NCI-H748 (cell line): ENCODE measurements around the gene GAL3ST1.

Experiments used
- DNase-seq: peaks from one replicate; lab custom pipeline; 2025; ENCODE audit not compliant: unreplicated experiment; lab: John Stamatoyannopoulos, UW

The GAL3ST1 gene

DNA sequence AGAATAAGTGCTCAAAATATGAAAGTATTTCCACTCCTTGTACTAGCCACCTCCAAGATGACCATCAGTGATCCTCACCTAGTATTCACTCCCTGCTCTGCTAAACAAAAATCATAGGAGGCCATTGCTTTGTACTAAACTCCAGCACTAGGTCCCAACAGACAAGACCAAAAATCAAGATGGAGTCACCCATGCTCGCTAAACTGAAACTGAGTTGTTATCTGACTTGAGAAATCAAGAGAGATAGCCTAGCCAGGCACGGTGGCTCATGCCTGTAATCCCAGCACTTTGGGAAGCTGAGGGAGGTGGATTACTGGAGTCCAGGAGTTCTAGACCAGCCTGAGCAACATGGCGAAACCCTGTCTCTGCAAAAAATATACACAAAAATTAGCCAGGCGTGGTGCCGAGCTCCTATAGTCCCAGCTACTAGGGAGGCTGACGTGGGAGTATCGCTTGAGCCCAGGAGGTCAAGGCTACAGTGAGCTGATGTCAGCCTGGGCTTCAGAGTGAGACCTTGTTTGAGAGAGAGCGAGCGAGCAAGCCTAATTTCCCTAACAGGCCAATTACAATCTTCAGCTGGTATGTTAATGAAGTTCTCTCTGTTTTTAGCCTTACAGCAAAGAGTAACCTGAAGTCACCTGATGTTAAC is 37.3 kb downstream of the GAL3ST1 start:
- DNase-seq, result no peak

DNA sequence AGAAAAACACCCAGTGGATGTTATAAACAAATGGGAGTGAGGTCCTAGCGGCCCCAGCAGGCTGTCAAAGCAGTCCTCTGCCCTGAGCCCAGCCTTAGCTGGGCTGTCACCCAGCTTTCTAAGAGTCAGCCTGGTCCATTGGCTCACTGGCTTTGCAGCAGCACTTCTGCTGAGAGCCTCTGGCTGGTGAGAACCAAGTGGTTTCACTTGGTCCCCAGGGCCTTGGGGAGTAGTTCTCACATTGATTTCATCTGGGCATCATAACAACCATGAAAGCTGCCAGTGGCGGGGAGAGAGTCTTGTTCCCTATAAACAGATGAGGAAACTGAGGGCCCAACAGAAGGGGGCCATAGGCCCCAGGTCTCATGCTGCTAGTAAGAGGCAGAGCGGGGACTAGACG is 39.3 kb downstream of the GAL3ST1 start:
- DNase-seq, result no peak

DNA sequence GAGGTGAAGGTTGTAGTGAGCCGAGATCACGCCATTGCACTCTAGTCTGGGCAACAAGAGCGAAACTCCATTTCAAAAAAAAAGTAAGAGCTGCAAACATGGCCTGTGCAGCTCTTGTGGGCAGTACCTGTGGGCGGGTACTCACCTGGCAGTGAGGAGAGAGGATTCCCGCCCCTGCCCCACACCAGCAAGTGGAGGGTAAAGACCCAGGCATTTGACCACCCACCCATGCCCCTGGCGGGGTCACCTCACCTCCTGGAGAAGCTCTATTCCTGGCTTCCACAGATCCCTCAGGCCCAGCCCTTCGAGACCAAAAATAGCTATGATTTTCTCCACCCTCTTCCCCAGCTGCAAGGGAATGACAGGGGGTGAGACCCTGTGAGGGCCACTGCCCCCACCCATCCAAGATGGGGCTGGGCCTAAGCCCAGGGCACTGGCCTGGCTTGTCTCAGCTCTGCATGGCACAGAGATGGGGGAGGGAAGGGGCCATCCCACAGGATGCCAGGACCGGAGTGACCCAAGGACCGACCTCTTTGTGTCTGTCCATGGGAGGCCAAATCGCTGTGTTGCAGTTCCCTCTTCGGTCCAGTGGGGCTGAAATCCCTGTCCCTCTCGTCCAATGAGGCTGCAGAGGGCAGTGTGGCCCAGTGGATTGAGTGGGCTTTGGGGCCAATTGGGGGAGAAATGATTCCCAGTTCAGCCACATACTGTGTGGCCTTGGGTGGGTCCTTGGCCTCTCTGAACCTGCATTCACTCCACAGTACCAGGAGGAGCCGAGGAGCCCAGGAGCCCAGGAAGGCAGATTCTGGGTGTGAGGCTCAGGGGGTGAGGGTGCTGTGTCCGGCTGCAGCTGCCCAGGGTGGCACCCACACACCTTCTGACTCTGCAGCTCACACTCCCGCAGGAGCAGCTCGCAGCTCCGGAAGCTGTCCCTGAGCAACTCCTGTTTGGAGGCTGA is 42.5 kb downstream of the GAL3ST1 start:
- no peak for DNase-seq

DNA sequence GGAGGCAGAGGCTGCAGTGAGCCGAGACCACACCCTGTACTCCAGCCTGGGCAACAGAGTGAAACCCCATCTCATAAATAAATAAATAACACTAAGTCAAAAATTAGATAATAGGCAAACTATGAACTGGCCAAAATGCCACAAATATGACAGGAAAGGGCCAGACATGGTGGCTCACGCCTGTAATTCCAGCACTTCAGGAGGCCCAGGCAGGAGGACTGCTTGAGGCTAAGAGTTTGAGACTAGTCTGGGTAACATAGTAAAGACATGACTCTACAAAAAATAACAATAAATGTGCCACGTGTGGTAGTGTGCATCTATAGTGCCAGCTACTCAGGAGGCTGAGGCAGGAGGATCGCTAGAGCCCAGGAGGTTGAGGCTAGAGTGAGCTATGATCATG is 47.8 kb downstream of the GAL3ST1 start:
- no peak for DNase-seq

DNA sequence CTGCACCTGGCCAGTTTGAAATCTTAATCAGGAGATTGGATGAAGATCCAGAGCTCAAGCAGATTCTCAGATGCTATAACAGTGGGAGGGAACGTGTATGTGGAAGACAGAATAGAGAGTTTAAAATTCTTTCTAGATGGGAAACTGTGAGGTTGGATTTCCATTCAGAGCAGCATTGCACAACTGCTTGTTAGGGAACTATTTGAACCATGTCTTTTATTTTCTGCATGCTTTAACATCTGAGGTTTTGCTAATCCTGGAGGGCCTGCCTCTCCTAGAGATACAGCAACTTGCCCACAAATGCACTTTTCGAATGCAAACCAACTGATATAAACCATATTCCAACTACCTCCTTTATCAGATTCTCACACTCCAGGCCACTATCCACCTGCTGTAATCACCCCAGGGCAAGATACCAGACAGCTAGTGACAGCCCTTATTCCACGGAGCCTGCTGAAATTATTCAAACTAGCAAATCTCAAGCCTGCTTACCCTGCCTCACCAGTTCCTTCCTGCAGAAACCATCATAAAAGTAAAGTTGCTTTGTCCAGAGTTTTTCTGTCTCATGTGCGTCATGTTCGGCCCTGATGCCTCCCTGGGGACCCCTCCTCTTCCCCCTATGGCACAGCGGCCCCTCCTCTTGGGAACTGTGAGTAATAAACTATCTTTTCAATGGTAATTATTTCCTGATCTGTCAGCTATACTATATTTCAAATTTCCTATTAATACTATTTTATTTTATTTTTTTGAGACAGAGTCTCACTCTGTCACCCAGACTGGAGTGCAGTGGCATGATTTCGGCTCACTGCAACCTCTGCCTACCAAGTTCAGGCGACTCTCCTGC is 50.6 kb downstream of the GAL3ST1 start:
- DNase-seq, result no peak

DNA sequence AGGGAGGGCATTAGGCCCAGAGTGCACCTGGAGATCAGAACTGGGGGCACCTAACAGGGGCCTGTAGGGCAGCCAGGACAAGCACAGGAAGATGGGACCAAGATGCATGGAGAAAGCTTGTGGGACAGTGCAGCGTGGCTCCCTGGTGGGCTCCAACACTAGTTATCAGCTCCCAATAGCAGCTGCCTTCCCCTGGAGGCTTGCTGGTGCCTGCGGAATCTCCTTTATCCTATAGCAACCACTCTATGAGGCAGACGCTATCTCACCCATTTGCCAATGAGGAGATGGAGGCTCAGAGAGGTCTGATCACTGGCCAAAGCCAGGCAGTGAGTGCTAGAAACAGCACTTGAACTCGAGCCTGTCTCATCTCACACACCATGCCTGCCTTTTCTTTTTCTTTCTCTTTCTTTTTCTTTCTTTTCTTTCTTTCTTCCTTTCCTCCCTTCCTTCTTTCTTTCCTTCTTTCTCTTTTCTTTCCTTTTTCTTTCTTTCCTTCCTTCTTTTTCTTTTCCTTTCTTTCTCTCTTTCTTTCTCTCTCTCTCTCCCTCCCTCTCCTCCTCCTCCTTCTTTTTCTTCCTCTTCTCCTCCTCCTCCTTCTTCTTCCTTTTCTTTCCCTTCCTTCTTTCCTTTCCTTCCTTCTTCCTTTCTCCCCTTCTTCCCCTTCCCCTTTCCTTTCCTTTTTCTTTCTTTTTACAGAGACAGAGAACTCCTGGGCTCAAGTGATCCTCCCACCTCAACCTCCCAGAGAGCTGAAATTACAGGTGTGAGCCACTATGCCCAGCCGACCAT is 52.9 kb downstream of the GAL3ST1 start:
- no peak for DNase-seq

DNA sequence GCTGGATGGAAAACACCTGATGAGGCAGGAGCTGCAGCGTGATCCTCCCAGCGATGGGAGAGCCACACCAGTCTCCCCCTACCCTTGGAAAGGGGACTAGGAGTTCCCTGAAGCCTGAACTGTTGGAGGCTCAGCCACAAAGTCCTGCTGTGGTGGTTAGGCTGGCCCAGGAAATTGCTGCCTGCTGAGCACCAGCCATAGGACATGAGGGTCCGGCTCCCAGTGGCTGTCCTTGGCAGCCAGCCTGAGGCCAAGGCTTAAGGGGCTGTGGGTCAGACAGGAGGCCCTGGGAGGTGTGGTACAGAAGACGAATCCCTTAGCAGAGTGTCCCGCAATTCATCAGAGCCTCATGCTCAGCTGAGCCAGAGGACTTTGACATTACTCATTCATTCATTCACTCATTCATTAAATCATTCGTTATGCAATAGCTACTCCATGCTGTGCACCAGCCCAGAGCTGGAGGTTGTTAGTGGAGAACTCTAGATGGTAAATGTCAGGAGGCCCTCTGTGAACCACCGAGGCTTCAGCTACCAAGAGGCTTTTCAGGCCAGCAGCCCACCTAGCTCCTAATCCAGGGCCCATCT is 54.5 kb downstream of the GAL3ST1 start:
- DNase-seq, result no peak

DNA sequence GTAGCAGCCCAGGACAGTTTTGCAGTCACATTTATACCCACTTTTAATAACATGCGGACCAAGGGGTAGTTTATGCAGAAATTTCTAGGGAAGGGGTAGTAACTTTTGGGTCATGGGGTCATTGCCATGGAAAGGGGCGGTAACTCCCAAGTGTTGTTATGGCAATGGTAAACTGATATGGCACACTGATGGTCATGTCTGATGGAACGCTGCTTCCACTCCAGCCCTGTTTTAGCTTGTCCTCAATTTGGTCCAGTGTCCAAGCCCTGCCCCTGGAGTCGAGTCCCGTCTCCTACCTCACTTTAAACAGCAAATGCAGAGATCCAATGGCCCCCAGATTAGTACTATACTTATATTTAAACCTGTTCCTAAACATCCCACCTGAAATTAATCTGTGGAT is 57.7 kb downstream of the GAL3ST1 start:
- DNase-seq, result no peak

DNA sequence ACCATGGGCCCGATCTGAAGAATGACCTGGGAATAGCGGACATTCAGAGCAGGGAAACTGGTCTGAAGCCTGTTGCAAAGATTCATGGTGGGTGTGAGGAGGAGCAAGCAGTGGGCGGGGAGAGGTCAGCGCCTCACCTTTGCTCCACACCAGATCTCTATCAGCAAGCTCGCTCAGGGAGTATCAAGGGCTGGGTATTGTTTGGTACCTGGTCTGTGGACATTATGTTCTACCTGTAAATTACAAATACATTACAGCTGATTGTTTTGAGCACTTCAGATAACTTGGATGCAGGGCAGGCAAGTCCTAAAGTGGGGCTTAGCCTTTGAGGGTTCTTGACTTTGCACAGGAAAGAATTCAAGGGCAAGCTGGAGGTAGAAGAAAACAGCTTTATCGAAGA is 58.2 kb downstream of the GAL3ST1 start:
- DNase-seq, result no peak

DNA sequence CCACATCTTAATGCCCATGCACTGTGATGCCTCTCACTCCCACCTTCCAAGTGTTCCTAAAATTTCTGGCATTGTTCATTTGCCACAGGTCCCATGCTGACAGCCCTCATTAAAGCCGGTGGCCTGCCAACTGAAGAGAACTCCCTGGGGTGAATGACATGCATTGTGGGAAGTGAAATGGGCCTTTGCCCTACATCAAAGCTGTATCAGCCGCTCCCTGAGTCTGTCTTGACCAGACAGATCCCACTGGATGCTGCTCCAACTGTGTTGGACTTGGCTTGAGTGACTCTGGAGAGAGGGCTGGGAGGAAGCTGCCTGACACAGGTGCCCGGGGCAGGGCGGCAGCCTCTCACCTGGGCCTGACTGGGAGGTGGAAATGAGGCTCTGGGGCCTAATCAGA is 60.2 kb downstream of the GAL3ST1 start:
- DNase-seq, result no peak

DNA sequence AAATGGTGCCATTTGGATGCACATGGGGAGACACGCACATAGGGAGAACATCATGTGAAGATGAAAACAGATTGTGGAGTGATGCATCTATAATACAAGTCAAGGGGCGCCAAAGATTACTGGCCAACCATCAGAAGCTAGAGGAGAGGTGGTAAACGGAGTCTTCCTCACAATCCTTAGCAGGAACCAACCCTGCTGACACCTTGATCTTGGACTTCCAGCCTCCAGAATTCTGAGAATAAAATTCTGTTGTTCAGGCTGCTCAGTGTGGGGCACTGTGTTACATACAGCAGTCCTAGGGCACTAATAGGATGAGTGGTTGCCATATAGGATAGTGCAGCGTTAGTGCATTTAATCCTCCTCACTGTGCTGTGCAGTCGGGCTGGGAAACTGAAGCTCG is 61.0 kb downstream of the GAL3ST1 start:
- no peak for DNase-seq

DNA sequence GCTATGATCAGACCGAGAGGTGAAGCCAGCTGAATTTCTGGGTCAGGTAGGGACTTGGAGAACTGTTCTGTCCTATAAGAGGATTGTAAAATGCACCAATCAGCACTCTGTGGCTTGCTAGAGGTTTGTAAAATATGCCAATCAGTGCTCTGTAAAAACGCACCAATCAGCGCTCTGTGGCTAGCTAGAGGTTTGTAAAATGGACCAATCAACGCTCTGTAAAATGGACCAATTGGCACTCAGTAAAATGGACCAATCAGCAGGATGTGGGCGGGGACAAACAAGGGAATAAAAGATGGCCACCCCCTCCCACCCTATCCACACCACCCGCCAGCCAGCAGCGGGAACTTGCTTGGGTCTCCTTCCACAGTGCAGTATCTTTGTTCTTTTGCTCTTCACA is 62.6 kb downstream of the GAL3ST1 start:
- DNase-seq, result no peak

DNA sequence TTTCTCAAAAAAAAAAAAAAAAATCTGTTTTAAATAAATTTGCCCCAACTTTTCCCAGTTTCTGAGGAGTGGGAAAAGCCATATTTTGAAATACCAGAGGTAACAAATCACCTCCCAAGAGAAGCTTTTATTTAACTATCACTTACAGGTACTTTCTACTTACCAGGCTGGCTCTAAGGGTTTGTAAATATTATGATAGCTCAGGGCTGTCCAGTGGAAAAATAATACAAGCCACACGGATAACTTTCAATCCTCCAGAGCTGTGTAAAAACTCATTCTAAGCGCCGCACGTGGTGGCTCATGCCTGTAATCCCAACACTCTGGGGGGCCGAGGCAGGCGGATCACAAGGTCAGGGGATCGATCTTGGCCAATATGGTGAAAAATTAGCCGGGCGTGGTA is 63.4 kb downstream of the GAL3ST1 start:
- no peak for DNase-seq

DNA sequence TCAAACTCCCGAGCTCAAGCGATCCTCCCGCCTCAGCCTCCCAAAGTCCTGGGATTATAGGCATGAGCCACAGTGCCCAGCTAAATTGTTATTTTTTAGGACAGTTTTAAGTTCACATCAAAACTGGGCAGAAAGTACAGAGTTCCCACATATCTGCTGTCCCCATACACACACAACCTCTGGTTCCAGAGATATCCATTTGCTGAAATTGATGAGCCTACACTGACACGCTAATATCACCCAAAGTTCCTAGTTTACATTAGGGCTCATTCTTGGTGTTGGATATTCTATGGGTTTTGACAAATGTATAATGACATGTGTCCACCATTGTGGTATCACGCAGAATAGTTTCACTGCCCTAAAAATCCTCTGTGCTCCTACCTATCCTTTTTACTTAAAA is 66.2 kb downstream of the GAL3ST1 start:
- DNase-seq, result no peak

DNA sequence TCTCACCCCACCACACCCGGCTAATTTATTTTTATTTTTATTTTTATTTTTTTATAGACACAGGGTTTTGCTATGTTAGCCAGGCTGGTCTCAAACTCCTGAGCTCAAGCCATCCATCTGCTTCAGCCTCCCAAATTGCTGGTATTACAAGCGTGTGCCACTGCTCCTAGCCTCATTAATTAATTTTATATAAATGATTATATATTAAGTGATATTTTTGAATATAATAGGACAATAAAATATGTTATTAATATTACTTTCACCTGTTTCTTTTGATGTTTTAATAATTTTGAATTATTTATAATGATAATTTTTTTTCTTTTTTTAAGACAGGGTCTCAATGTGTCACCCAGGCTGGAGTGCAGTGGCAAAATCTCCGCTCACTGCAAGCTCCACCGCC is 66.8 kb downstream of the GAL3ST1 start:
- DNase-seq, result no peak

DNA sequence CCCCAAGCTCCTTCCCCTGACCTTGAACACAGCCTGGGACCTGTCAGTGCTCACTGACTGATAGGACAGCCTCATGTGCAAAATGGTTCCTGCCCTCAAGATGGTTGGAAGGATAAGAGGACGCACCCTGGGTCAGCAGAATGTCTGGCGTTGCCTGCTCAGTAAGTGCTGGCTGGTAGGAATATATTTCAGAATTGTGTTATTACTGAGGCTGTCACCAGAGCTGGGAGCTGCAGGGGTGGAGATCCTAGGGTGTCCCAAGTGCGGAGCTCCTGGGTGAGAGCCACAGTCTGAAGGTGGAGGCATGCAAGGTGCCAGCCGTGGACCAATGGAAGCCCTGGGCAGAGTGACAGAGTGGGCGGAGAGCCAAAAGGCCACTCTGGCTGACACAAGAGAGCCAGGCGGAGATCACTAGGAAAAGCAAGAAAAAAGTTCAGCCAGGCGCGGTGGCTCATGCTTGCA is 67.9 kb downstream of the GAL3ST1 start:
- no peak for DNase-seq
